Measurements from ENCODE around the gene LIG3. TPM values are rescaled to one million over a fixed set of nuclear protein-coding genes. Genes with fewer than 3 reads are reported as not detected.

The LIG3 gene
- total RNA-seq, 2 experiments from 2014 or later: 44.1 to 50.4 TPM

- intact Hi-C loops (cut with micrococcal nuclease): loop anchor here (5.0 kb wide), 1 partner anchor 35 kb away; no protein-coding TSS in a partner anchor
- H3K9me3 Mint-ChIP-seq: no peaks in the 10 kb centered on the region
- peaks cover 8% of the 10 kb centered on the region for H3K36me3 Mint-ChIP-seq (ENCODE audit: low read depth)
- peak; percentile 16 for ATAC-seq
- peak overlapping the region; percentile 88 for H3K27ac Mint-ChIP-seq
- no peak for DNase-seq
- ChIA-PET POLR2A (interaction anchor here (1.8 kb wide), 1 partner anchor 72 kb away, joined by 6 read pairs; the partner anchor contains the start of gene LIG3), CTCF (interaction anchor here (1.0 to 1.7 kb wide), 3 partner anchors 13 to 38 kb away, joined by 3 read pairs; no protein-coding TSS in a partner anchor)
- peak overlapping the region; percentile 54 for H3K4me3 Mint-ChIP-seq
- no peaks in the 10 kb centered on the region for H3K27me3 Mint-ChIP-seq
- H3K4me1 Mint-ChIP-seq (ENCODE audit: low read depth): peaks cover 62% of the 10 kb centered on the region
- no peak for TF ChIP-seq CTCF (IDR thresholded peaks at IDR 0.05)
Observed at GRCh38 chr17:35052241-35052610, 71.9 kb downstream of the LIG3 start.

- no peak overlapping the region for H3K4me3 Mint-ChIP-seq
- H3K27ac Mint-ChIP-seq: peak overlapping the region; percentile 88
- DNase-seq: no peak
- CTCF ChIA-PET: interaction anchor here (0.9 to 1.9 kb wide), 7 partner anchors 10 to 66 kb away, joined by 3 to 4 read pairs (median 3); no protein-coding TSS in a partner anchor
- no peaks in the 10 kb centered on the region for H3K27me3 Mint-ChIP-seq
- no peak for ATAC-seq
- intact Hi-C loops (cut with micrococcal nuclease): loop anchor here (5.0 kb wide), 1 partner anchor 35 kb away; no protein-coding TSS in a partner anchor
- peaks cover 65% of the 10 kb centered on the region for H3K4me1 Mint-ChIP-seq (ENCODE audit: low read depth)
- peaks cover 8% of the 10 kb centered on the region for H3K36me3 Mint-ChIP-seq (ENCODE audit: low read depth)
- no peak for TF ChIP-seq CTCF (IDR thresholded peaks at IDR 0.05)
- no peaks in the 10 kb centered on the region for H3K9me3 Mint-ChIP-seq
- POLR2A ChIA-PET: interaction anchor here (0.9 to 2.3 kb wide), 3 partner anchors 11 to 72 kb away, joined by 3 to 8 read pairs (median 6); partner anchors contain the start of genes LIG3 and RFFL
Observed at GRCh38 chr17:35052780-35053179, 72.5 kb downstream of the LIG3 start.

GRCh38 chr17:35053204-35053603 is 72.9 kb downstream of the LIG3 start:
- ChIA-PET CTCF (interaction anchor here (0.9 to 2.5 kb wide), 9 partner anchors 10 to 66 kb away, joined by 3 to 10 read pairs (median 3); partner anchors contain the start of gene RFFL), POLR2A (interaction anchor here (0.9 to 2.3 kb wide), 3 partner anchors 10 to 73 kb away, joined by 3 to 8 read pairs (median 6); partner anchors contain the start of genes LIG3 and RFFL)
- DNase-seq: no peak
- no peak for TF ChIP-seq CTCF (IDR thresholded peaks at IDR 0.05)
- peak overlapping the region; percentile 88 for H3K27ac Mint-ChIP-seq
- no peaks in the 10 kb centered on the region for H3K9me3 Mint-ChIP-seq
- H3K27me3 Mint-ChIP-seq: no peaks in the 10 kb centered on the region
- H3K4me3 Mint-ChIP-seq: no peak overlapping the region
- peaks cover 69% of the 10 kb centered on the region for H3K4me1 Mint-ChIP-seq (ENCODE audit: low read depth)
- peaks cover 8% of the 10 kb centered on the region for H3K36me3 Mint-ChIP-seq (ENCODE audit: low read depth)
- ATAC-seq: no peak
- intact Hi-C loops (cut with micrococcal nuclease): loop anchor here (5.0 kb wide), 1 partner anchor 34 kb away; no protein-coding TSS in a partner anchor

- Mint-ChIP-seq H3K36me3 (ENCODE audit: low read depth) (peaks cover 18% of the 10 kb centered on the region), H3K27ac (peak overlapping the region; percentile 66), H3K27me3 (no peaks in the 10 kb centered on the region), H3K9me3 (no peaks in the 10 kb centered on the region), H3K4me1 (ENCODE audit: low read depth) (peaks cover 55% of the 10 kb centered on the region), H3K4me3 (no peak overlapping the region)
- CTCF ChIA-PET: no interaction called here
- DNase-seq: no peak
- ATAC-seq: no peak
- POLR2A ChIA-PET: interaction anchor here (0.8 kb wide), 1 partner anchor 29 kb away, joined by 3 read pairs; no protein-coding TSS in a partner anchor
- no peak for TF ChIP-seq CTCF (IDR thresholded peaks at IDR 0.05)
- intact Hi-C loops (cut with micrococcal nuclease): no loop called here
Observed at GRCh38 chr17:35056013-35056412, 75.7 kb downstream of the LIG3 start.

DNA sequence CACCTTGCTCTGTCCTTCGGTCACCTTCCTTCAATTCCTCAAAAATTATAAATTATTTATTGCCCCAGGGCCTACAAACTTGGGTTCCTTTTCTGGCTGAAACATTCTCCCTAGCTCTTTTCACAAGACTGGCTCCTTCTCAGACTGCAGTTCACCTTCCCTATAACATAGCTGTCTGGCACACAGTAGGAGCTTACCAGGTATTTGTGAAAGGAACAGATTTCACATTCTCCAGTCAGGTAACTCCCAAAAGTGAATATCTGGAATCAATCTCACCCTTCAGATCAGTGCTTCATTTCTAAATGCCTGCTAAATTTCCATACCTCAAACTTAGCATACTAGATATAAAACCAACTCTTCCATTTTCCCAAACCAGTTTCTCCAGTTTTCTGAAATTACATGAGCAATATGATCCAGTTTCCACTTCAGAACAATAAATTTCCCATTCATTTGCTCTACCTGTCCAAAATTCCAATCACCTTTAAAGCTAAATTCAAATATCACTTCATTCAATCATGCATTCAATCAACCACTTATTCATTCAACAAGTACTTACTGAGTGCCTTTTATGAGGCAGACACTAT is 77.1 kb downstream of the LIG3 start:
- POLR2A ChIA-PET: interaction anchor here (1.4 kb wide), 1 partner anchor 10 kb away, joined by 4 read pairs; no protein-coding TSS in a partner anchor
- H3K27me3 Mint-ChIP-seq: no peaks in the 10 kb centered on the region
- peaks cover 45% of the 10 kb centered on the region for H3K4me1 Mint-ChIP-seq (ENCODE audit: low read depth)
- CTCF ChIA-PET: interaction anchor here (0.8 kb wide), 1 partner anchor 13 kb away, joined by 3 read pairs; no protein-coding TSS in a partner anchor
- TF ChIP-seq CTCF (IDR thresholded peaks at IDR 0.05): no peak
- H3K27ac Mint-ChIP-seq: peak overlapping the region; percentile 1
- DNase-seq (no peak), ATAC-seq (no peak)
- H3K9me3 Mint-ChIP-seq: no peaks in the 10 kb centered on the region
- intact Hi-C loops (cut with micrococcal nuclease): no loop called here
- H3K4me3 Mint-ChIP-seq: no peak overlapping the region
- H3K36me3 Mint-ChIP-seq (ENCODE audit: low read depth): peaks cover 22% of the 10 kb centered on the region

All from activated CD8-positive, alpha-beta T cell treated with anti-CD3 and anti-CD28 coated beads for 36 hours (primary cell).